K562 (cell line): ENCODE measurements around the gene PRMT3. TPM values are rescaled to one million over a fixed set of nuclear protein-coding genes. Genes with fewer than 3 reads are reported as not detected.

Experiments used
- CTCFL ChIP-seq: IDR thresholded peaks from 2 replicates; pipeline ENCODE4 v1.6.1; 2011; ENCODE audit warnings: borderline replicate concordance, low read depth, mild to moderate bottlenecking, moderate library complexity, low read length; ENCODE audit not compliant: insufficient read depth, poor library complexity, severe bottlenecking
- CXXC5 ChIP-seq: fragments of 250-450 bp; sonication (Bioruptor Pico); IDR thresholded peaks from 2 replicates; pipeline ENCODE4 v1.8.0; 2022; ENCODE audit warnings: inconsistent platforms, mild to moderate bottlenecking, moderate library complexity
- DIDO1 ChIP-seq: fragments of 450-650 bp; IDR thresholded peaks from 2 replicates; pipeline ENCODE4 v1.6.1; 2016; ENCODE audit warnings: low read depth, missing biosample characterization, missing genetic modification characterization
- RFX5 ChIP-seq: IDR thresholded peaks from 2 replicates; pipeline ENCODE4 v1.6.1; 2011; ENCODE audit warnings: low read depth, mild to moderate bottlenecking, improper control_type of control experiment, low read length
- SNIP1 ChIP-seq: fragments of 450-650 bp; IDR thresholded peaks from 2 replicates; pipeline ENCODE4 v1.7.1; 2017; ENCODE audit warnings: low read depth, mild to moderate bottlenecking
- TGIF2 ChIP-seq: sonication (generic); formaldehyde crosslinking; IDR thresholded peaks from 2 replicates; pipeline ENCODE4 v1.8.1; 2022; ENCODE audit warnings: mild to moderate bottlenecking, missing genetic modification reagents, moderate library complexity
- TSHZ1 ChIP-seq: fragments of 250-450 bp; sonication (Bioruptor Pico); IDR thresholded peaks from 2 replicates; pipeline ENCODE4 v1.4.0; 2020; ENCODE audit warnings: mild to moderate bottlenecking, moderate library complexity
- U2AF2 ChIP-seq: fragments of 200-400 bp; formaldehyde crosslinking; optimal IDR thresholded peaks from 2 replicates; pipeline ENCODE3; 2017; ENCODE audit warnings: low read depth, mild to moderate bottlenecking, low read length
- WHSC1 ChIP-seq: IDR thresholded peaks from one replicate; pipeline ENCODE4 v1.6.1; 2012; ENCODE audit warnings: low read length, control low read depth, inconsistent platforms
- ZNF134 ChIP-seq: fragments of 250-450 bp; sonication (Bioruptor Pico); conservative IDR thresholded peaks from 2 replicates; pipeline ENCODE4 v1.4.0; 2020
- ZNF24 ChIP-seq: fragments of 450-650 bp; IDR thresholded peaks from 2 replicates; pipeline ENCODE4 v1.6.1; 2016
- ZNF695 ChIP-seq: fragments of 450-650 bp; formaldehyde crosslinking; IDR thresholded peaks from 2 replicates; pipeline ENCODE4 v1.4.0; 2020; ENCODE audit warnings: mild to moderate bottlenecking, moderate library complexity
- polyA plus RNA-seq, 8 experiments: library from polyadenylated mRNA; depleted of rRNA in 4 of 8; stranded (reverse) in 5 of 8; unstranded in 3 of 8; fragments of >200 nt; fragmentation: Nextera tagmentation in 2 of 8; fragmentation: Illumina TruSeq in 1 of 8; extraction: Ambion mirVana in 2 of 8; extraction: Trizol in 1 of 8; gene quantifications; 2 replicates each; pipeline versions ENCODE4 v1.2.1 to v1.2.3, GENCODE V29; 2011 to 2014; ENCODE audit warnings: inconsistent platforms in 1 of 8, missing spikeins in 1 of 8
- total RNA-seq, 7 experiments: library from RNA; depleted of rRNA in 6 of 7; stranded (reverse); fragments of >200 nt in 6 of 7; fragmentation: Illumina TruSeq in 2 of 7; extraction: Trizol in 2 of 7; gene quantifications; 2 replicates each; pipeline versions ENCODE4 v1.2.1 to v1.2.3, GENCODE V29; 2011 to 2021; ENCODE audit warnings: low replicate concordance in 1 of 7
- TF ChIP-seq, protein P1 (sequence below): fragments of 250-450 bp; sonication (Bioruptor Pico); IDR thresholded peaks from 2 replicates; pipeline ENCODE4 v1.8.0; 2022; ENCODE audit warnings: inconsistent platforms
- TF ChIP-seq, protein P2 (sequence below): fragments of 450-650 bp; IDR thresholded peaks from one replicate; pipeline ENCODE4 v1.6.1; 2018; ENCODE audit warnings: mild to moderate bottlenecking, moderate library complexity; ENCODE audit not compliant: partially characterized antibody

The PRMT3 gene
- total and polyA plus RNA-seq, 9 of the 15 experiments (the other 6 are each of a cell fraction or from before 2014, with no cell fraction given), result 24.0 to 62.1 (median 44.7) TPM

DNA sequence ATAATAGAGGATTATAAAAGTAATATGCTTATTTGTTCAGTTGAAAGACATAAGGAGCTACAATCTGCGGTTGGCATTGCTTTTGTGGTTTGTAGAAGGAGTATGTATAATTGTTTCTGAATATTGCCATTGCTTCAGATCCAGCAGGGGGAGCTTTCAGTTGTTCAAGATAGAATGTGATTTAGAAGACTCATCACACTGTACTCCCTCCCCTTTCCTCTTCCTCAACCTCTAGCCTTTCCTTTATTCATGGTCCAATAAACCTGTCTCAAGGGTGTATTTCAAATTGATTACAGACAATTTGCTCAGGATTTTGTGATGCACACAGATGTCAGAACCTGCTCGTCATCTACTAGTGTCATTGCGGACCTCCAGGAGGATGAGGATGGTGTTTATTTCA, 9.8 kb downstream of the PRMT3 start (continued):
- TF ChIP-seq CTCFL (peak; percentile 67), CXXC5 (CRISPR knock-in tag) (no peak), RFX5 (no peak), ZNF24 (no peak), DIDO1 (tag) (no peak), TSHZ1 (CRISPR knock-in tag) (no peak), U2AF2 (no peak), WHSC1 (no peak), ZNF695 (CRISPR knock-in tag) (no peak), TGIF2 (CRISPR knock-in tag) (no peak), SNIP1 (no peak), ZNF134 (CRISPR knock-in tag) (no peak)
- TF ChIP-seq, protein P1, sequence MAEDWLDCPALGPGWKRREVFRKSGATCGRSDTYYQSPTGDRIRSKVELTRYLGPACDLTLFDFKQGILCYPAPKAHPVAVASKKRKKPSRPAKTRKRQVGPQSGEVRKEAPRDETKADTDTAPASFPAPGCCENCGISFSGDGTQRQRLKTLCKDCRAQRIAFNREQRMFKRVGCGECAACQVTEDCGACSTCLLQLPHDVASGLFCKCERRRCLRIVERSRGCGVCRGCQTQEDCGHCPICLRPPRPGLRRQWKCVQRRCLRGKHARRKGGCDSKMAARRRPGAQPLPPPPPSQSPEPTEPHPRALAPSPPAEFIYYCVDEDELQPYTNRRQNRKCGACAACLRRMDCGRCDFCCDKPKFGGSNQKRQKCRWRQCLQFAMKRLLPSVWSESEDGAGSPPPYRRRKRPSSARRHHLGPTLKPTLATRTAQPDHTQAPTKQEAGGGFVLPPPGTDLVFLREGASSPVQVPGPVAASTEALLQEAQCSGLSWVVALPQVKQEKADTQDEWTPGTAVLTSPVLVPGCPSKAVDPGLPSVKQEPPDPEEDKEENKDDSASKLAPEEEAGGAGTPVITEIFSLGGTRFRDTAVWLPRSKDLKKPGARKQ (CRISPR knock-in tag), result no peak
- TF ChIP-seq, protein P2, sequence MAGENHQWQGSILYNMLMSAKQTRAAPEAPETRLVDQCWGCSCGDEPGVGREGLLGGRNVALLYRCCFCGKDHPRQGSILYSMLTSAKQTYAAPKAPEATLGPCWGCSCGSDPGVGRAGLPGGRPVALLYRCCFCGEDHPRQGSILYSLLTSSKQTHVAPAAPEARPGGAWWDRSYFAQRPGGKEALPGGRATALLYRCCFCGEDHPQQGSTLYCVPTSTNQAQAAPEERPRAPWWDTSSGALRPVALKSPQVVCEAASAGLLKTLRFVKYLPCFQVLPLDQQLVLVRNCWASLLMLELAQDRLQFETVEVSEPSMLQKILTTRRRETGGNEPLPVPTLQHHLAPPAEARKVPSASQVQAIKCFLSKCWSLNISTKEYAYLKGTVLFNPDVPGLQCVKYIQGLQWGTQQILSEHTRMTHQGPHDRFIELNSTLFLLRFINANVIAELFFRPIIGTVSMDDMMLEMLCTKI, result no peak
